Mesenchymal stem cell (in vitro differentiated cells and primary cell): ENCODE results near the gene PTPRO.

Source experiments
- DNase-seq: peaks from one replicate; pipeline ENCODE4 v3.0.0-alpha.2; 2013
- H2AFZ ChIP-seq: one replicate; pipeline ENCODE4 v1.6.1; 2013; ENCODE audit warnings: low read depth, mild to moderate bottlenecking, control low read depth, inconsistent platforms, low read length, moderate library complexity
- H2AK5ac ChIP-seq: 2 replicates; pipeline ENCODE4 v1.6.1; 2013; ENCODE audit warnings: low read length, moderate library complexity, mild to moderate bottlenecking, inconsistent platforms; ENCODE audit not compliant: severe bottlenecking
- H2BK120ac ChIP-seq: one replicate; pipeline ENCODE4 v1.6.1; 2013; ENCODE audit warnings: low read depth, mild to moderate bottlenecking, inconsistent platforms, low read length, moderate library complexity
- H2BK12ac ChIP-seq, 2 experiments: one replicate each; pipeline ENCODE4 v1.6.1; 2013; ENCODE audit warnings: inconsistent platforms in 2 of 2, low read length in 2 of 2, mild to moderate bottlenecking in 2 of 2, moderate library complexity in 2 of 2, control low read depth in 1 of 2
- H2BK15ac ChIP-seq: one replicate; pipeline ENCODE4 v1.6.1; 2013; ENCODE audit warnings: mild to moderate bottlenecking, low read depth, inconsistent platforms; ENCODE audit not compliant: poor library complexity, severe bottlenecking
- H2BK5ac ChIP-seq: 2 replicates; pipeline ENCODE4 v1.6.1; 2013; ENCODE audit warnings: low read depth, mild to moderate bottlenecking, low read length, control low read depth, inconsistent platforms; ENCODE audit not compliant: poor library complexity, severe bottlenecking
- H3K14ac ChIP-seq, 2 experiments: one replicate each; pipeline ENCODE4 v1.6.1; 2013; ENCODE audit warnings: inconsistent platforms in 2 of 2, low read length in 2 of 2, control low read depth in 1 of 2, mild to moderate bottlenecking in 1 of 2, moderate library complexity in 1 of 2
- H3K18ac ChIP-seq, 2 experiments: one replicate each; pipeline ENCODE4 v1.6.1; 2013; ENCODE audit warnings: inconsistent platforms in 2 of 2, low read length in 2 of 2, control low read depth in 1 of 2, low read depth in 1 of 2, mild to moderate bottlenecking in 1 of 2
- H3K23ac ChIP-seq, 2 experiments: one replicate each; pipeline ENCODE4 v1.6.1; 2013; ENCODE audit warnings: inconsistent platforms in 2 of 2, low read length in 2 of 2, mild to moderate bottlenecking in 2 of 2, moderate library complexity in 2 of 2, control low read depth in 1 of 2
- H3K27ac ChIP-seq: 2 replicates; pipeline ENCODE4 v1.5.1; 2013; ENCODE audit warnings: mild to moderate bottlenecking, moderate library complexity, low read length, control low read depth, inconsistent platforms; ENCODE audit not compliant: poor library complexity, severe bottlenecking
- H3K27me3 ChIP-seq, 2 experiments: 2 replicates each; pipeline versions ENCODE4 v1.6.1 to v1.7.0; 2013; ENCODE audit warnings: low read length in 2 of 2, mild to moderate bottlenecking in 2 of 2, moderate library complexity in 2 of 2, control low read depth in 1 of 2, inconsistent platforms in 1 of 2; ENCODE audit not compliant: control insufficient read depth in 1 of 2, insufficient read depth in 1 of 2
- H3K36me3 ChIP-seq, 2 experiments: 2 replicates each; pipeline versions ENCODE4 v1.6.1 to v1.7.0; 2013; ENCODE audit warnings: low read length in 2 of 2, control low read depth in 1 of 2, inconsistent platforms in 1 of 2, low read depth in 1 of 2, mild to moderate bottlenecking in 1 of 2; ENCODE audit not compliant: insufficient read depth in 2 of 2, control insufficient read depth in 1 of 2
- H3K4ac ChIP-seq, 2 experiments: one replicate each; pipeline ENCODE4 v1.6.1; 2013; ENCODE audit warnings: inconsistent platforms in 2 of 2, low read length in 2 of 2, mild to moderate bottlenecking in 2 of 2, moderate library complexity in 2 of 2, control low read depth in 1 of 2, low read depth in 1 of 2
- H3K4me1 ChIP-seq: 2 replicates; pipeline ENCODE4 v1.6.1; 2013; ENCODE audit warnings: low read depth, low read length, control low read depth; ENCODE audit not compliant: control insufficient read depth, insufficient read depth
- H3K4me2 ChIP-seq: 2 replicates; pipeline ENCODE4 v1.6.1; 2013; ENCODE audit warnings: low read length, mild to moderate bottlenecking, inconsistent platforms; ENCODE audit not compliant: poor library complexity, severe bottlenecking
- H3K4me3 ChIP-seq, 2 experiments: 2 replicates each; pipeline versions ENCODE4 v1.5.1 to v1.7.0; 2013; ENCODE audit warnings: low read length in 2 of 2, mild to moderate bottlenecking in 2 of 2, control low read depth in 1 of 2, low read depth in 1 of 2; ENCODE audit not compliant: insufficient read depth in 1 of 2
- H3K79me1 ChIP-seq: replicated peaks from 2 replicates; pipeline ENCODE4 v1.6.1; 2013; ENCODE audit warnings: mild to moderate bottlenecking, control low read depth, low read length, inconsistent platforms; ENCODE audit not compliant: poor library complexity, severe bottlenecking
- H3K9ac ChIP-seq: 2 replicates; pipeline ENCODE4 v1.7.0; 2013; ENCODE audit warnings: mild to moderate bottlenecking, low read length, moderate library complexity
- H3K9me3 ChIP-seq: 2 replicates; pipeline ENCODE4 v1.7.0; 2013; ENCODE audit warnings: mild to moderate bottlenecking, low read length; ENCODE audit not compliant: control insufficient read depth
- H4K8ac ChIP-seq: one replicate; pipeline ENCODE4 v1.6.1; 2013; ENCODE audit warnings: inconsistent platforms, mild to moderate bottlenecking, low read length, moderate library complexity
- H4K91ac ChIP-seq: one replicate; pipeline ENCODE4 v1.6.1; 2013; ENCODE audit warnings: mild to moderate bottlenecking, low read length, inconsistent platforms
- WGBS: methylation state at CpG from one replicate; pipeline ENCODE4 v1.1.7; 2013; ENCODE audit warnings: mixed read lengths; 5-methylcytosine and 5-hydroxymethylcytosine counted together

The PTPRO gene

DNA sequence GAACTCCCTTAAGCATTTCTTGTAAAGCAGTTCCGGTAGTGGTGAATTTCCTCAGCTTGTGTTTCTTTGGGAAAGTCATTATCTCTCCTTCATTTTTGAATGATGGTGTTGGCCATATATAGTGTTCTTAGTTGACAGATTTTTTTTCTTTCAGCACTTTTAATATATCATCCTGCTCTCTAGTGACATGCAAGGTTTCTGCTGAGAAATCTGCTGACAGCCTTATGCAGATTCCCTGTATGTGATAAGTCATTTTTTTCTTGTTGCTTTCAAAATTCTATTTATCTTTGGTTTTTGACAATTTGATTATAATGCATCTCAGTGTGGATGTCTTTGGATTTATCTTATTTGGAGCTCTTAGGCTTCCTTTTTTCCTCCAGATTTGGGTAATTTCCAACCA, 135.7 kb downstream of the PTPRO start:
- H2BK15ac ChIP-seq, result no peak overlapping the region
- H3K4me1 ChIP-seq, result no peaks in the 10 kb centered on the region
- peaks cover 33% of the 10 kb centered on the region for H3K9me3 ChIP-seq
- no peak overlapping the region for H3K4ac ChIP-seq
- no peak overlapping the region for H2AFZ ChIP-seq
- no peak overlapping the region for H3K4me3 ChIP-seq
- H3K4me2 ChIP-seq, result no peak overlapping the region
- H3K23ac ChIP-seq, result no peak overlapping the region
- no peak overlapping the region for H4K91ac ChIP-seq
- no peaks in the 10 kb centered on the region for H3K36me3 ChIP-seq
- DNase-seq, result no peak
- no peak overlapping the region for H2AK5ac ChIP-seq
- H3K79me1 ChIP-seq, result no peaks in the 10 kb centered on the region
- H2BK5ac ChIP-seq, result no peak overlapping the region
- H3K27me3 ChIP-seq, result no peaks in the 10 kb centered on the region
- no peak overlapping the region for H3K18ac ChIP-seq
- no peak overlapping the region for H3K27ac ChIP-seq
- no peak overlapping the region for H2BK12ac ChIP-seq
- H3K14ac ChIP-seq, result no peak overlapping the region
- no peak overlapping the region for H4K8ac ChIP-seq
- WGBS, result 100% methylated on average over 1 of the region's 1 CpG
- H2BK120ac ChIP-seq, result no peak overlapping the region
- H3K9ac ChIP-seq, result no peak overlapping the region

DNA sequence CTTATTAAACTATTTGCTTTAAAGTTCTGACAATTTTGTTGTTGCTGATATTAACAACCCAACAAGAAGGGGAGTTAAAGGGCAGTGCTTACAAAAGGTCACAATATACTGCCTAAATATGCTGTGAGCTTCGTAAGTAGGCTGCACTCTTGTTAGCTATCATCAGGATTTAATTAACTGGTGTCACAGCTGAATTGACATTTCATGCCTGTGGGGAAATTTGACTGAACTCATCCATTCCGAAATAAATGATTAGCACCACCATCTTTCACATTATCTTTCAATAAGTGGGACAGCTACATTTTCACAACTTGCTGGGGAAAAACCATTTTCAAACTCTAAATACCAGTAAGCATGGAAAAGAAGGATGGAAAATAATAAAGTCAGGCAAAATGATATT, 146.6 kb downstream of the PTPRO start:
- H3K4me1 ChIP-seq, result no peaks in the 10 kb centered on the region
- H3K18ac ChIP-seq, result no peak overlapping the region
- H3K4me3 ChIP-seq, result no peak overlapping the region
- H3K4me2 ChIP-seq, result no peak overlapping the region
- H4K91ac ChIP-seq, result no peak overlapping the region
- no peak overlapping the region for H4K8ac ChIP-seq
- no peak overlapping the region for H3K4ac ChIP-seq
- no peak for DNase-seq
- H3K9ac ChIP-seq, result no peak overlapping the region
- H2BK120ac ChIP-seq, result no peak overlapping the region
- H2AK5ac ChIP-seq, result no peak overlapping the region
- H2AFZ ChIP-seq, result no peak overlapping the region
- H3K27me3 ChIP-seq, result no peaks in the 10 kb centered on the region
- no peaks in the 10 kb centered on the region for H3K36me3 ChIP-seq
- no peak overlapping the region for H3K27ac ChIP-seq
- H2BK12ac ChIP-seq, result no peak overlapping the region
- H3K79me1 ChIP-seq, result no peaks in the 10 kb centered on the region
- H3K23ac ChIP-seq, result no peak overlapping the region
- no peak overlapping the region for H3K14ac ChIP-seq
- H3K9me3 ChIP-seq, result no peaks in the 10 kb centered on the region
- H2BK15ac ChIP-seq, result no peak overlapping the region
- 80% methylated on average over 1 of the region's 2 CpGs for WGBS
- H2BK5ac ChIP-seq, result no peak overlapping the region

DNA sequence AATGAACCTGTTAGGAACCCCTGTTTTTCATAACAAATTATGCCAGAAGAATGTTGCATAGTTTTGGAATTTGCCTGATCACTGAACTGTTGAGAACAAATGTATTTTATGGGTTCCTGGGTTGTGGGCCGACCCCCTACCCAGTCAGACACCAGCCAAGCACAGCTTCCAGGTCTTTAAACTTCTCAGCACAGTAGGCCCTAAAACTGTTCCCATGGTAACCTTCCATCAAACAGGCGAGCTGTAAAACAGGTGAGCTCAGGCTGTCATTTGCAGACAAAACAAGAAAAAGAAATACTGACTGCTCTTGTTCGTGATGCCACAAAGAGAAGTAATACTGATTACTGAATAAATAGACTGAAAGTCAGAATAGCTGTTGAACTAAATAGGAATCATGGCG, 147.0 kb downstream of the PTPRO start:
- Histone ChIP-seq H3K9ac (no peak overlapping the region), H2BK15ac (no peak overlapping the region), H2AK5ac (no peak overlapping the region), H4K91ac (no peak overlapping the region), H3K27ac (no peak overlapping the region), H3K4me2 (no peak overlapping the region), H3K18ac (no peak overlapping the region), H3K9me3 (no peaks in the 10 kb centered on the region), H3K4me1 (no peaks in the 10 kb centered on the region), H4K8ac (no peak overlapping the region), H2BK12ac (no peak overlapping the region), H3K4me3 (no peak overlapping the region), H3K27me3 (no peaks in the 10 kb centered on the region), H2BK120ac (no peak overlapping the region), H3K14ac (no peak overlapping the region), H3K79me1 (no peaks in the 10 kb centered on the region), H3K23ac (no peak overlapping the region), H3K36me3 (no peaks in the 10 kb centered on the region), H2BK5ac (no peak overlapping the region), H2AFZ (no peak overlapping the region), H3K4ac (no peak overlapping the region)
- WGBS, result 50% methylated on average over 2 of the region's 4 CpGs
- DNase-seq, result no peak

DNA sequence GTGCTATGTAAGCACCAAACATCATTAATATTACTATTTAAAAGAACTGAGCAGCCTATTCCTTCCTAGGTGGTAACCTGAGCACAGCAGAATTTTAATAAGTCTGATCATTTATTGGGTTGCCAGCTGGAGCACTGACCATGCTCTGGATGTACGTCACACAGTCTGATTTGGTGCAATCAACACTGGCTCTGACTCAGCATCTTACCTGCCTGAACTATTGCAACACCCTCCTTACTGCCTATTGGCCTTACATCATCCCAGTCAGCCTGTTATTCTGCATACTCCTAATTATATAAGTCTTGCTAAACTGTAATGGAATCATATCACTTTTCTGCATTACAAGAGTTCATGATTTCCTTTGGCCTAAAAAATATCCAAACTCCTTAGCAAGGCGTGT, 149.7 kb downstream of the PTPRO start:
- no peak overlapping the region for H2AK5ac ChIP-seq
- DNase-seq, result no peak
- H3K4me2 ChIP-seq, result no peak overlapping the region
- no peak overlapping the region for H3K4ac ChIP-seq
- H2BK15ac ChIP-seq, result no peak overlapping the region
- no peak overlapping the region for H2BK5ac ChIP-seq
- H3K9me3 ChIP-seq, result no peaks in the 10 kb centered on the region
- H3K36me3 ChIP-seq, result no peaks in the 10 kb centered on the region
- no peak overlapping the region for H3K27ac ChIP-seq
- no peak overlapping the region for H2BK12ac ChIP-seq
- H3K14ac ChIP-seq, result no peak overlapping the region
- no peak overlapping the region for H3K18ac ChIP-seq
- no peak overlapping the region for H2AFZ ChIP-seq
- H3K23ac ChIP-seq, result no peak overlapping the region
- H3K9ac ChIP-seq, result no peak overlapping the region
- H4K91ac ChIP-seq, result no peak overlapping the region
- no peak overlapping the region for H2BK120ac ChIP-seq
- no peaks in the 10 kb centered on the region for H3K79me1 ChIP-seq
- H4K8ac ChIP-seq, result no peak overlapping the region
- 63% methylated on average over 2 of the region's 2 CpGs for WGBS
- no peak overlapping the region for H3K4me3 ChIP-seq
- no peaks in the 10 kb centered on the region for H3K4me1 ChIP-seq
- no peaks in the 10 kb centered on the region for H3K27me3 ChIP-seq
